ENCODE data around the gene MNAT1.
"Not testable (repeated sequence)": the region's sequence is repeated elsewhere in the genome, so short reads cannot be mapped to it uniquely, and the experiment has no call there.

Gene MNAT1

GRCh38 chr14:60734465-60735242 lies at the start of gene MNAT1:
MNAT1 (plus strand) TSS chr14:60734761; CDS start chr14:60734863, 102 bp downstream.
- DNase-seq: peak; percentile 83

DNA sequence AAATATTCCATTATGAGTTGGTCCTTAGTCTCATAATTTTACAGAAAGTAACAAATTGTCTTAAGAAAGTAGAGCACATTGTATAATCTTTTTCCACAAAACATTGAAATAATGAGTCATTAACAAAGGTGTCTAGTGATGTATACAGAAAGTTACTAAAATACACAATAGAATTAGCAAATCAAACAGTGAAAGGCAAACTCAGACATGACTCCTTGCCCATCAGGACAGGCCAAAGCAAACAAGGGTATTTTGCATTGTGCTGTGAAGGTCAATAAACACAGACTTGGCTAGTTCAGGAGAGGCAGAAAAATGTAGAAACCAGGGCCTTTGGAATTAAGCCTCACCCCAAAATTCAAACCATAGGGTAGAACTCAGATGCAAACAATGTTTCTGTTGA lies 47.7 kb upstream of the MNAT1 start:
- DNase-seq: no peak

GRCh38 chr14:60691383-60692113 lies 43.0 kb upstream of the MNAT1 start:
- DNase-seq: no peak

DNA sequence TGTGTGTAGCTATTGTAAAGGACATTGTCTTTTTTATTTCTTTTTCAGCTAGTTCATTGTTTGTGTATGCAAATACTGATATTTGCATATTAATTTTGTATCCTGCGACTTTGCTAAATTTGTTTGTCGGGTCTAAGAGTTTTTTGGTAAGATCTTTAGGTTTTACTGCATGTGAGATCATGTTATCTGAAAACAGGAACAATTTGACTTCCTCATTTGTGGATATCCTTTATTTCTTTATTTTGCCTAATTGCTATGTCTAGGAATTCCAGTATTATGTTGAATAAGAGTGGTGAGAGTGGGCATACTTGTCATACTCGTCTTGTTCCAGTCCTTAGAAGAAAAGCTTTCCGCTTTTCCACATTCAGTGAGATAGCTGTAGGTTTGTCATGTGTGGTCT lies 39.2 kb upstream of the MNAT1 start:
- no peak for DNase-seq

- DNase-seq: no peak
These were observed 34.0 kb upstream of the MNAT1 start for GRCh38 chr14:60700598-60700997.

DNA sequence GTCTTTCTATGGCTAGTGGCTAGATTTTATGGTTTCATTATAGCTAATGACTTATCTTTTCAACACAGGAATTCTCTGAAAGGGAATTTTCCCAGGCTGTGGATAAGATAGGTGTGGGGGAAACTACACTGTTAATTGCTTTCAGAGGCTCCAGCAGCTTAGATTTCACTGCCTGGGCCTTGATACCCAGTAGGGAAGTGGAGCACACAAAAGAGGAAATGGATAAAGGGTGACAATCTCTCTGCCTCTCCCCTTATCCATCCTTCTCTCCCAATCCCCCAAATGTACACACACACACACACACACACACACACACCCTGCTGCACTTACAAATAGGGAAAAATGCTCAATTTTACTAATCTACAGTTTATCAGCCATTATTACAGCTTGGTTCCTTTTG lies 29.5 kb upstream of the MNAT1 start:
- DNase-seq: no peak

GRCh38 chr14:60707858-60708257 lies 26.7 kb upstream of the MNAT1 start:
- DNase-seq: no peak

DNA sequence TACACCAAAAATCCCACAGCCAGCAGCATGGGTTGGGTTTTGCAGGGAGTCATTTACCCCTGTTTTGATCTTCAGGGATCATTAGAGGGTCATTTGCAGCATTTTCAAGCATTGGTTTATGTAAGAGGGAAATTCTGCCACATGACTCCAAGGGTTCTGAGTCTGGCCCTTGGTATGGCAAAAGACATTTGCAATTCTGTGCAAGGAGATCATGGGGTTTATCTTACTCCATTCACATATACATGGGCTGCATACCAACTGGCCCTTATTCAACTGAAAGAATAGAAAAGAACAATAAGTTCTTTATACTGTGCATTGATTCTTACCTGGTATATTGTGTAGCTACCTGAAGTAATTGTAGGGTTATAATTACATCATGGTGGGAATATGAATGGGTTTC lies 24.1 kb upstream of the MNAT1 start:
- no peak for DNase-seq

GRCh38 chr14:60713513-60713912 lies 21.0 kb upstream of the MNAT1 start:
- DNase-seq: no peak

- no peak for DNase-seq
These were observed 14.2 kb upstream of the MNAT1 start for GRCh38 chr14:60720391-60720790.

- DNase-seq: no peak
These were observed 13.6 kb upstream of the MNAT1 start for GRCh38 chr14:60720962-60721325.

GRCh38 chr14:60721326-60722106 lies 13.0 kb upstream of the MNAT1 start:
- peak; percentile 82 for DNase-seq

GRCh38 chr14:60722107-60722356 lies 12.5 kb upstream of the MNAT1 start:
- no peak for DNase-seq

DNA sequence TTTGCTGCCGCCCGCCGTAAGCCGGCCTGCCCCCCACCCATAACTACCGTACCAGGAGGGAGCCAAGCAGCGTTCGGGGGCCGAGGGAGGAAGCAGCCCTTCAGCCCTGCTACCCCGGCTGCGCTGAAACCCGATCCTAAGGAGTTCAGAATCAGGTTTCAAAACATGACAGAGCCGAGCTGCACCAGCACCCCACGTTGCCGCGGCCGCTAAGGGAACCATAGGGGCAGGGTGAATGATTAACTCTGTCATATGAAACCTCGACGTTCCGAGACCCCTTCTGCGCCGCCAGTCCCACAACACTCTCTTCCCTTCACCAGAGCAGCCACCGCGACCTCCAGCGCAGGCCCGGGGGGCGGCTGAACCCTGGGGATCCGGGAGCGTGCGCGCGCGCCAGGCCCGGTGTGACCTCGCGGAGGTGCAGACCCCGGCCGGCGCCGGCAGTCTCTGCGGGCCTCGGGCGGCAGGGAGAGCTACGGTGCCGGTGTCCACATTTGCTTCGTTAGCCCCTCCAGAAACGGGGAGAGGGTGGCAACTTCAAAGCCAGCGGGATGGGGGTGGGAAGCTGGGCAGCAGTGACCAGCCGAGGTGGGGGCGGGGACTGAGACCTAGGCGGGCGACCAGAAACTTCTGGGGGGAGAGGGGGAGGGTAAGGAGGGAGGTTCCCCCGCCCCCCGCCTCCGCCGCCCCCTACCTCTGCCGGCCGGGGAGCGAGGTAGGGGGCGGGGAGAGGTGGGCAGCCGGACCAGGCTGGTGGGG lies 12.0 kb upstream of the MNAT1 start:
- DNase-seq: peak; percentile 74

- DNase-seq: peak; percentile 66
These were observed 11.2 kb upstream of the MNAT1 start for GRCh38 chr14:60723116-60723906.

GRCh38 chr14:60723907-60724618 lies 10.5 kb upstream of the MNAT1 start, which contains the start of gene SIX4:
SIX4 (minus strand) TSS chr14:60724351; CDS start chr14:60724074, 277 bp downstream.
- DNase-seq: peak; percentile 87

GRCh38 chr14:60731291-60731690 lies 3.3 kb upstream of the MNAT1 start:
- DNase-seq: not testable (repeated sequence)

- no peak for DNase-seq
These were observed 1.6 kb upstream of the MNAT1 start for GRCh38 chr14:60732840-60733483.

- no peak for DNase-seq
These were observed 855 bp downstream of the MNAT1 start for GRCh38 chr14:60735416-60735815.

DNA sequence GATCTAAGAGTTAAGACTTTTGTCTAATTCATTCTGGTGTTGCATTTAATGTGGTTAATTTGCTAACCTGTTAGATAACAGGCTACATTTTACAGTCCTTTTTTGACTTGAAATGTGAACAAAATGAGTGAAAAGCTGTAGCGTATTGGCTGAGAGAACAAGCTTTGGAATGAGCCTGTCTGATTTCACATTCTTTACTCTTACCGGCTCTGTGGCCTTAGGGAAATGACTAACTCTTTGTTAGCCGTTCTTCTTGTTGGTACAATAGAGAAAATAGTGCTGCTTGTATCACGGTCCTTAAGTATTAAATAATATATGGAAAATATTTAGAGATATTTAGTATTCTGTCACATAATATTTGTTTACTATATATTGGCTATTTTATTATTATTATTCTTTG lies 1.9 kb downstream of the MNAT1 start:
- DNase-seq: peak; percentile 74

Data from fibroblast of skin of right biceps (primary cell).